KBM-7 (cell line): ENCODE data around the gene UTF1.
"Not testable (repeated sequence)": the region's sequence is repeated elsewhere in the genome, so short reads cannot be mapped to it uniquely, and the experiment has no call there.

Experiments used
- DNase-seq: peaks from one replicate; pipeline ENCODE4 v3.0.0-alpha.2; 2015
- in situ Hi-C: fragments of 300-500 bp; cut with MboI; formaldehyde crosslinking; loops from 2 replicates; pipeline ENCODE4 v1.14.3; 2020; ENCODE audit warnings: low sequenced_read_pairs, low pct_unique_long_range_greater_than_20kb, mixed read lengths

UTF1 gene

DNA sequence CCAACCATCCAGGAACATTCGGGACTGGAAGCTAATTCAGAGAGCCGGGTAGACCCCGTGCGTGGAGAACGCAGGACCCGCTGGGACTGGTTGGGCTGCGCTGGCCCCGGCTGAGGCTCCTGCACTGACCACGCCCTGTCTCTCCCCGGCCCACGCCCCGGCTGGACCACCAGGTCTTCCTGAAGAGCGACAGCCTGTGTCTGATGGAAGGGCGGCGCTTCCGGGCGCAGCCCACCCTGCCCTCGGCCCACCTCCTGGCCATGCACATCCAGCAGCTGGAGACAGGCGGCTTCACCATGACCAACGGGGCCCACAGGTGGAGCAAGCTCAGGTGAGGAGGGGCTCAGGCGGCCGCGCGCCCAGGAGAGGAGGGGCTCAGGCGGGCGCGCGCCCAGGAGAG lies 10.2 kb upstream of the UTF1 start:
- no peak for DNase-seq
- in situ Hi-C loops = no loop called here

DNA sequence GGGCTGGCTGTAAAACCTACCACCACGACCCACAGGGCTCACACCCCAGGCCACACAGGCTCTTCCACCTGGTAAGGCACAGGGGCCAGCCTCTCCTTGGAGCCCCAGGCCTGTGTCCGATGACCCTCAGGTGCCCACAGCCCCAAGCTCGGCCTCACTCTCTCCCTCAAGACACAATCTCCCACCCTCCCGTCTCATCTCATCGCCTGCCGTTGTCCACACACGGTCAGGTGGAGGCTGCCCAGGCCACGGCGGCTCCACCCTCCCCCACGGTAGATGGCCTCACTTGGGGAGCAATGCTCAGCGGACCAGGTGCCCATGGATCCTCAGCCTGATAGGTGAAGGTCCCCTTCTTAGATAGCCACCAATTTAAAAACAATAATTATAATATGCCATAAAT lies 8.7 kb upstream of the UTF1 start:
- no peak for DNase-seq
- in situ Hi-C loops = no loop called here

DNA sequence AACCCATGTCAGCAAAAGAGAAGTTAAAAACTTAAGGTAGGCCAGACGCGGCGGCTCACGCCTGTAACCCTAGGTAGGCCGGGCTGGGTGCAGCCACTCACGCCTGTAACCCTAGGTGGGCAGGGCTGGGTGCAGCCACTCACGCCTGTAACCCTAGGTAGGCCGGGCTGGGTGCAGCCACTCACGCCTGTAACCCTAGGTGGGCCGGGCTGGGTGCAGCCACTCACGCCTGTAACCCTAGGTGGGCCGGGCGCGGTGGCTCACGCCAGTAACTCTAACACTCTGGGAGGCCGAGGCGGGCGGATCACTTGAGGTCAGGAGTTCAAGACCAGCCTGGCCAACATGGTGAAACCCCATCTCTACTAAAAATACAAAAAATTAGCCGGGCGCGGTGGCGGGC lies 8.3 kb upstream of the UTF1 start:
- DNase-seq, in situ Hi-C loops: not testable (repeated sequence)

DNA sequence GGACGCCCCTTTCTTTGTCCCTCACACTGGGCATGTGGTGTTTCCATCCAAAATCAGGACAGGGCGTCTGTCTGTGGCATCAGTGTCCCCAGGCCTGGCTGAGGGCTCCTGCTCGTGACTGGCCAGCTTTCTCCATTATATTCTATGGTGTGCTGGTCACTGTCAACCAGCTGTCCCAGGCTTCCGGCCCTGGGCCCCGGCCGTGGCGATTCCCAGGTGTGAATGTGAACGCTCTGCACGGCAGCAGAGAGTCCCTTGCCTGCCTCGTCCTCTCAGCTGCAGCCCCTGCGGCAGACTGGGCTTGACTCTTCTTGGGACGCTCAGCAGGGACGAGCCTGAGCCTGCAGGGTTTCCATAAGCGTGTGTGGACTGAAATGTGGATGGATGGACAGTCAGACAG lies 5.9 kb upstream of the UTF1 start:
- DNase-seq = no peak
- in situ Hi-C loops = no loop called here

DNA sequence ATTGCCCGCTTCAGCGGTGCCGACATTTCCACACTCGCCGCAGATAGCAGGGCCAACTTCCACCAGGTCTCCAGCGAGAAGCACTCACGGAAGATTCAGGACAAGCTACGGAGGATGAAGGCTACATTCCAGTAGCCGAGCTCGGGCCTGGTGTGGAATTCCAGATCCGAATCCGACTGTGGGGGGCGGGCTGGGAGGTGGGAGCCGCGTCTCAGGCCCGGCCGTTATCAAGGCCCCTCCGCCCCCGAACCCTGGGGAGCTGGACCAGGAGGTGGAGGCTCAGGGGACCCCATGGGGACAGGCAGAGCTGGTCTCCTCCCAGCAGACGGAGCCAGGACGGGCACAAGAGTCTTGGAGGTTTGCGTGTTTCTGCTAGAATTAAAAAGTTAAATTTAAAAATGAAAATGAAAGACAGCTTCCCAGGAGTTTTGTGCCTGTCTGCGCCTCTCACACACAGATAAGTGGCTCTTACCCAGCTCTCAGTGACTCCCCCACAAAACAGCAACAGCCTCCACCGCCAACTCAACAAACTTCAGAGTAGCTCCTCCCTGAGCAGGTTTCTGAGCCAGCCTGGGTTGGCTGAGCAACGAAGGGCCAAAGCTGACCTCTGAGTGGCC lies 5.2 kb upstream of the UTF1 start:
- DNase-seq = peak; percentile 45
- in situ Hi-C loops = no loop called here

DNA sequence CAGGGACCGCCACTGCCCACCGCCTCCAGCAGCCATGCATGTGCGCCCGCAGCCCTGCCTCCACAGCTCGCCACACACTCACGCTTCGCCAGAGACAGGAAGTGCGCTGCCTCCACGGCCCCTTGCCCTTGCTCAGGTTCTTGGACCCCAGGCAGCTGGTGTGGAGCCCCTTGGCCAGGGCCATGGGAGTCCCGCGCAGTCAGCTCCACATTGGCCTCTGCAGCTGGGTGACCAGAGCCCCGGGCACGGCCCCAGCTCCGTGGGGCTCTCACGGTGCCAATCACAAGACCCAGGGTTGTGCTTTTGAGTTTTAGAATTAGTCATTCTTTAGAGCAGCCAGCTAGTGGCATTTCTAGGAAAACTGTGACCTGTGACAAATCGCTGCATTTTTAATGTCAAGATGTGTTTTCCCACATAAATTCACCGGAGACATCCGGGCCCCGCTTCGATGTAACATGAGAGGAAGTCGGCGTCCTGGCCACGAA lies 4.3 kb upstream of the UTF1 start:
- no peak for DNase-seq
- in situ Hi-C loops = no loop called here

DNA sequence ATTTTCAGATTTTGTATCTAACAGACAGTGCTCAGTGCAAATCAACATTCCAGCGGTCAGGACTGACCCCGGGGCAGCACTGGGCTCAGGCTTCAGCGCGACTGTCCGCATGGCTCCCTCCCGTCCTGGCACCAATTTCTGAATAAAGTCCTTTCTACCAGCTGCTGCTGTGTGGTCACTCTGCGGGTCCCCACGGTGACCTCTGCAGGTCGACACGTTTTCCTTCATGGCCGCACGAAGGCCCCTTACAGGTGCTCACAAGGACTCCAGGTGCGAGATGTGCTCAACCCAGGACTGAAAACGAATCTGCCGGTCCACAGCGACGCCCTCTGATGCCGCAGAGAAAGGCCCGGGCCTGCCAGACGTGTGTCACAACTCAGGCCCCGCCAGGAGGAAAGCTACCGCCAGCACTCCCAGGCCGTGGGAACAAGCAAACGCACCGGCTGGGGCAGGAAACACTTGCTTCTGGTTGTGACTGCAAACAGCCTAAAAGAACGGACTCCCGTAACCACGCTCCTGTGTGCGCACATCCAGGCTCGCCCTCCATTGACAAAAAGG lies 3.7 kb upstream of the UTF1 start:
- DNase-seq = no peak
- in situ Hi-C loops = no loop called here

DNA sequence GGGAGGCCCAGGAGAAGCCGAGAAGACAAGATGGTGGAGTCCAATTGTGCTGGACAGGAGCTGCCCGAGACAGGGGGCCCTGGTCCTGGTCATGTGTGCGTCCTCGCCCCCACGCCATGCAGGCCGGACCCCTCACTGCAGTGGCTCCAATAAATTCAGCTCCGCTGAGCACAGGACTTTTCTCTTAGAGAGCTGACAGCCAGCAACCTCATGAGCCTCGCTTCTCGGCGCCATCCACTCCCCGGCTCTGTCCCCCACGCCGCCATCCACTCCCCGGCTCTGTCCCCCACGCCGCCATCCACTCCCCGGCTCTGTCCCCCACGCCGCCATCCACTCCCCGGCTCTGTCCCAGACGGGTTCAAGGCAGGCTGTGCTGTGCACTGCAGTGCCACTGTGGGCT lies 2.8 kb upstream of the UTF1 start:
- in situ Hi-C loops = no loop called here
- DNase-seq = no peak

DNA sequence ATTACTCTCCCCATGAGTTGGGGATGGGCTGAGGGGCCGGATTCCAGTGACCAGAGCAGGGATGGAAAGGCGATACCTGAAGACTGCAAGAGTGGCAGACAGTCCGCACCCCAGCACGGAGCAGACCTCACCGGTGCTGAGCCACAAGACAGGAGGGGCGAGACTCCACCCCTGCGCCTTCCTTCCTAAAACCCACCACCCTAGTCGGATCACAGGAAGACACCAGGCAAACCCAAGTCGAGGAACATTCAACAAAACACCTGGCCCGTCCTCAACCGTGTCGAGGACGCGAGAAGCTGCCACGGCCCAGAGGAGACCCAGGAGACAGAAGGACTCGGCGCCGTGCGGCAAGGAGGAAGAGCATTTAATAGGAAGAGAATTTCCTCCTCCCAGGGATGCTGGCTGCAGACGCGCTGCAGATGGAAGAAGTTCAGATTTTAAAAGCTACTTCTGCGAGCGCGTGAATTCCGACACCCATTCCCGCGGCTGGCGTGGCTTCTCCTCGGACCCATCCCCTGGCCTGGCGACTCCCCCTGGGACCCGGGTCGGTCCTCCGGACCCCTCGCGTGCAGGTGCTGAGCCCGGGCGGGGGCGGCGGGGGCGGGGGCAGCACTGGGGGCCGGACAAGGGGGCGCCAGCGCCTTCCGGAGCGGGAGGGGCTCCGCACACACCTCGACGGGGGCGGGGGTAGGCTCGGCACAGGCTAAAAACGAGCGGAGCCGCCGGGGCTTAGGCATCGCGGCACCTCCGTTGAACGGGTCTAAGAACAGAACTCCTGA lies 563 bp upstream of the UTF1 start:
- no peak for DNase-seq
- in situ Hi-C loops = no loop called here

DNA sequence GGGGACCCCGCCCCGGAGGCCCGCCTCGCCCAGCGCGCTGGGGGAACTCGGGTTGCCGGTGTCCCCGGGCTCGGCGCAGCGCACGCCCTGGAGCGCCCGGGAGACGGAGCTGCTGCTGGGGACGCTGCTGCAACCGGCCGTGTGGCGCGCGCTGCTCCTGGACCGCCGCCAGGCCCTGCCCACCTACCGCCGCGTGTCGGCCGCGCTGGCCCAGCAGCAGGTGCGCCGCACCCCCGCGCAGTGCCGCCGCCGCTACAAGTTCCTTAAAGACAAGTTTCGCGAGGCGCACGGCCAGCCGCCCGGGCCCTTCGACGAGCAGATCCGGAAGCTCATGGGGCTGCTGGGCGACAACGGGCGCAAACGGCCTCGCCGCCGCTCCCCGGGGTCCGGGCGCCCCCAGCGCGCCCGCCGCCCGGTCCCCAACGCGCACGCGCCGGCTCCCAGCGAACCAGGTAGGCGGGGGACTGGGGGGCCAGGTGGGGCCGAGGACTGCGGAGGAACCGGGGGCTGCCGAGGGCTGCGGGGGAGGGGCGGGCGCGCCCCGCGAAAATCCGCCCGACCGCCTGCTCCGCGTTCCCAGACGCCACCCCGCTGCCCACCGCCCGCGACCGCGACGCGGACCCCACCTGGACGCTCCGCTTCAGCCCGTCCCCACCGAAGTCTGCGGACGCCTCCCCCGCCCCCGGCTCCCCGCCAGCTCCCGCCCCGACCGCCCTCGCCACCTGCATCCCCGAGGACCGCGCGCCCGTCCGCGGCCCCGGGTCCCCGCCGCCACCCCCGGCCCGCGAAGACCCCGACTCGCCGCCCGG lies 574 bp downstream of the UTF1 start:
- in situ Hi-C loops = no loop called here
- DNase-seq = peak; percentile 51

DNA sequence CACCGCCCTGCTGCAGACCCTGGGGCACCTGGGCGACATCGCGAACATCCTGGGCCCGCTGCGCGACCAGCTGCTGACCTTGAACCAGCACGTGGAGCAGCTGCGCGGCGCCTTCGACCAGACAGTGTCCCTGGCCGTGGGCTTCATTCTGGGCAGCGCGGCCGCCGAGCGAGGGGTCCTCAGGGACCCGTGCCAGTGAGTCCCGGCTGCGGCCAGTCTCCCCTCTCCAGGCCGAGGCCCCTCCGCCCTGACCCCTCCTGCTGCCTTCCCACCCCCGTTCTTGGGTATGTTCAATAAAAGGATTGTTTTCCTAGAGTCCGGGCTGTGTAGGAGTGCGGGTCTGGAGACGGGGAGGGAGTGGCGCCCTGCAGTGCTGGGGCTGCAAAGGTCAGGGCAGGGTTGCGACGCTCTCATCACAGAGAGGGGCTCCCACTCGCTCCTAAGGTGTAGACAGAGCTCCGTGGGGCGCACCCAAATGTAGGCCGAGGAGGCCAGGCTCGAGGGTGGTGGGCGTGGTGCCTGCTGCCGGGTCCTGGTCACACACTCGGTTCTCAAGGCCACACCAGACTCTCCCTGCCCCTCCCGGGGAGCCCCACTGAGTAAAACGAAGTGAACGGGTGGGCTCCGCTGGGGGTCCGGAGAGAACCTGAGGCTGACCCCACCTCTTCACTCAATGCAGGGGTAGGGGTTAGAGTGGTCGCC lies 1.4 kb downstream of the UTF1 start:
- DNase-seq = no peak
- in situ Hi-C loops = no loop called here

DNA sequence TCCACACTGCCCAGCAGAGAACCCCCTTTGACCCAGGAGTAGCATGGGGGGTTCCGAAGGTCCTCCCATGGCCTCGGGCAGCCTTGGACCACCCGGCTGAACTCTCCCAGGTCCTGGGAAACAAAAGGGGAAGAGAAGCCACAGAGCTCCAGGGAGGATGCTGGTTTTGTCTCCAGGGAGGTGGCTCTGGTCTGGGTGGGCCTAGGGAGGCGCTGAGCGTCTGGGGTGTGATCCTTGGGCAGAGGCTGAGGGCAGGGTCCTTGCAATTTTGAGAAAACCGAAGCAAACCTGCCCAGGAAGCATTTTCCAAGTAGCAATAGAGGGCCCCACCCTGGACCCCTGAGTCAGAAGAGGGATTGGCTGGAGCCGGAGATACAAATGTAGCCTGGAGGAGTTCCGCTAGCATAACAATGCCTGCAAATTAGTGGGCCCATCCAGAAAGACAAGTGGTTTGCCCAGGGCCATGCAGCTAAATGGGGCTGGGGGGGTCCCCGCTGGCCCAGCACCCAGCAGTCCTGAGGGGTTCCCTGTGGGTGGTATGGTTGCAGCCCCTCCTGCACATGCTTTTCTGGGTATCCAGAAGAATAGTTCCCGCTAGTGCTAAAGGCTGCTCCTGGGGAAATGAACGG lies 2.0 kb downstream of the UTF1 start:
- DNase-seq = no peak
- in situ Hi-C loops = no loop called here

DNA sequence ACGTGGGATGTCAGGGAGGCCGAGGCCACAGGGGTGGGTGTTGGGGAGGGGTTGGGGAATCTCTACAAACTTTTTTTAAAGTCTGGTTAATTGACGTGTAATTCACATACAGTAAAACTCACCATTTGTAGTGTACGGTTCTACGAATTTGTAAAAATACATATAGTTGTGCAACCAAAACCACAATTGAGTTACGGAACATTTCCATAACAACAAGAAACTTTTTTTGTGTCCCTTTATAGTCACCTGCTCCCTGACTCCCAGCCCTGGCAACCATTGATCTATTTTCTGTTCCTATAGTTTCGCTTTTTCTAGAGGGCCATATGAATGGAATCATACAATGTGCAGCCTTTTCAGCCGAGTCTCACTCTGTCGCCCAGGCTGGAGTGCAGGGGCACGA lies 4.8 kb downstream of the UTF1 start:
- in situ Hi-C loops, DNase-seq: not testable (repeated sequence)

DNA sequence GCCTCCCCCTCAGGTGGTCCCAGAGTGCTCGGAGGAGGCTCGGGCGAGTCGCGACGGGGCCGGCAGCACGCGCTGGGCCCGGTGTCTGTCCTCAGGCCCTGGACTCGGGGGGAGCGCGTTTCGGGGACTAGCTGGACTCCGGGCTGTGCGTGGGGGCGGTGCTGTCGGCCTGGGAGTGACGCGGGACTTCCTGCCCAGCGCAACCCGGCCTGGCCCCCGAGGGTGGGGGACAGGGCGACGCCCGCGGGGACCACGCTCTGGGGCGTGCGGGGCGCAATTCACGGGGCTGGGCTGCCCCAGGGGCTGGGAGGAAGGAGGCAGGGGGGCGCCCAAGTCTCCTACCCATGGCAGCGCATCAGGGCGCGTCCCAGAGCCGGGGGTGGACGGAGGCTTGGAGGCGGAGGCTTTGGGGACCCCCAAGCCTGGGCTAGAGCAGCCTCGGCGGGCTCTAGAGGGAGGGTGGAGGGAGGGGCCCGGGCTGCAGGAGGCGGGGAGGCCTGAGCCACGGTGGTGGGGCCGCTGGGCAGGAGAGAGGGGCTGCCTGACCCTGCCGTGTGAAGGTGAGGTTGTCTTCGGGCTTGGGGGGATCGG lies 5.3 kb downstream of the UTF1 start:
- in situ Hi-C loops = no loop called here
- DNase-seq = no peak

DNA sequence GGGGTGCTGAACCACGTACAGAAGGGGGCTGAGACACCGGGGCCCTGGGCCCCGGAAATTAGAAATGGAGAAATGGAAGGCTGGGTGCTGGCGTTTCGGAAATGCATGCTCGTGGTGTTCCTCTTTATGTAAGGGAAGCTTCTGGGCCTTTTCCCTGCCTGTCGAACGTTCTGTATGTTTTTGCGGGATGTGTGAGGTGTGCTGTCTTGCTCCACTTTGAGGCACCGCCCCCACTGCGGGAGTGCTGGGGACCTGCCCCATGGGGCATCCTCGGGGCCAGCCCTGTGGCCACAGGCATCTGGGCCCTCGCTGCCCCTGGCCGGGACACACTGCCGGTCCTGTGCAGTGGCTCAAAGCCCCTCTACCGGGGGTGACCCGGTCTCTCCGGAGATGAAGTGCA lies 5.9 kb downstream of the UTF1 start:
- no peak for DNase-seq
- in situ Hi-C loops = no loop called here

DNA sequence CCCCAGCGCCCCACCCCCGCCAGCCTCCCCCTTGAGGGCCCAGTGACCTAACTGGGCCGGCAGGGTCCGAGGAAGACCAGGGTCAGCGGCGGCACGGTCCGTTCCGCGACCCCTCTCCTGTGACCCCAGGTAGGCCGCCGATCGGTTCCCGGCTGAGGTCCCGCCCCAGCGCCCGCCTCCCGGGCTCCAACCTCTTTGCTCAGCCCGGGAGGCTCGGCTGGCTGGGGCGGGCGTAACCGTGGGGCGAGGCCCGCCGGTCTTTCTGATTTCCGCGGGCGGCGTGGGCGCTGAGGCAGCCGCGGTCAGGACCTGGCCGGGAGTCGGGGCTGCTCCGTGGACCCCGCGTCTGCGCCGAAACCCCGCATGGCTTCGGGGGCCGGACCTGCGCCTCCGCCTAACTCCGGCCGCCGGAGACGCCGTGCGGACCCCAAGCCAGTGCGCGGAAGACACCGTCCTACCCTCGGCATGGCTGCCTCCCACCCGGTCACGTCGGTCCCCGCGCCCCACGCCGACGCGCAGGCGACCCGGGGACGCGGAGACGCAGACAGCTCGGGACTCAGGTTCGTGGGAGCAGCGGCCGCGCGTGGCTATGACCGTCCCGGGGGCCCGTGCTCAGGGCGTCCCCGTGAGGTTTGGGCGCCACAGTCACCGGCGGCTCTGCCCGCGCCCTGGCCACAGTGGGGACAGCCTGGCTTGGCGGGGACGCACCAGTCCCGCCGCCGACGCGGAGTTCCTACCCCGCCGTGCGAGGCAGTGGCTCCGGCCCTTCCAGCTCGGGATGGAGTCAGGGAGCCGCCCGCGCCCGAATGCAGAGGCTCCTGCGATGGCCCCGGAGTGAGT lies 6.6 kb downstream of the UTF1 start:
- in situ Hi-C loops = no loop called here

DNA sequence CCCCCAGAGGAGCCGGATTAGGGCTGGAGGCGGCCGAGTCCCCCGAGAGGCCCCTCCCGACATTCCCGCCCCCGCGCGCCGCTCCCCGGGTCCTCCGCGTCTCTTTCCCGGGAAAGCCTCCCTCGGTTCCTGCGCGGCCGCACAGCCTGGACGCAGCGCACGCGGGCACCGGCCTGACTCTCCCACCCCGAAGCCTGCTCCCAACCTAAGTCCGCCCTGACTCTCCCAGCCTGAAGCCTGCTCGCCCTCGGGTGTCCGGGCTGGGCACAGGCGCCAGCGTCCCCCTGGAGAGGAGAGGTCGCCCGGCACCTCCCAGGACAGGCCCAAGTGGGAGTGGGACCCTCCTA lies 7.2 kb downstream of the UTF1 start:
- DNase-seq = no peak
- in situ Hi-C loops = no loop called here

More for the DNA sequence above, 6.6 kb downstream of the UTF1 start:
- no peak for DNase-seq
